Measurements from ENCODE around the gene ZNF2. TPM values are rescaled to one million over a fixed set of nuclear protein-coding genes. Genes with fewer than 3 reads are reported as not detected.

ZNF2 gene
- total RNA-seq, 3 donors from 2014 or later: 2.5 to 7.0 (median 2.9) TPM

GRCh38 chr2:95206096-95206495 is 40.5 kb downstream of the ZNF2 start:
- intact Hi-C loops (cut with DNase I, micrococcal nuclease): no loop called here
- Histone ChIP-seq H3K9me3 (peaks cover 13% of the 10 kb centered on the region), H3K4me1 (ENCODE audit: low read depth) (peaks cover 6% of the 10 kb centered on the region), H3K36me3 (ENCODE audit: low read depth) (no peaks in the 10 kb centered on the region), H3K4me3 (no peak overlapping the region)
- TF ChIP-seq CTCF (IDR thresholded peaks at IDR 0.05): no peak
- DNase-seq (no peak), ATAC-seq (no peak)

GRCh38 chr2:95207111-95207961 is 41.7 kb downstream of the ZNF2 start, which contains the start of gene ZNF892:
Gene ZNF892, plus strand, starts transcription at chr2:95207521. Its CDS starts 295 bp downstream, at chr2:95207816.
- H3K36me3 ChIP-seq (ENCODE audit: low read depth): no peaks in the 10 kb centered on the region
- peak within 1 kb of the TSS; percentile 39 for H3K4me3 ChIP-seq
- ATAC-seq (peak; percentile 99), DNase-seq (peak; percentile 93 to 95 (median 94))
- peaks cover 6% of the 10 kb centered on the region for H3K4me1 ChIP-seq (ENCODE audit: low read depth)
- H3K9me3 ChIP-seq: peaks cover 26% of the 10 kb centered on the region
- no peak for TF ChIP-seq CTCF (IDR thresholded peaks at IDR 0.05)
- intact Hi-C loops (cut with DNase I, micrococcal nuclease): no loop called here

GRCh38 chr2:95208106-95208505 is 42.5 kb downstream of the ZNF2 start:
- Histone ChIP-seq H3K4me3 (no peak overlapping the region), H3K36me3 (ENCODE audit: low read depth) (no peaks in the 10 kb centered on the region), H3K9me3 (peaks cover 34% of the 10 kb centered on the region), H3K4me1 (ENCODE audit: low read depth) (peaks cover 6% of the 10 kb centered on the region)
- ATAC-seq: no peak
- DNase-seq: no peak
- intact Hi-C loops (cut with DNase I, micrococcal nuclease): no loop called here
- no peak for TF ChIP-seq CTCF (IDR thresholded peaks at IDR 0.05)

- H3K36me3 ChIP-seq (ENCODE audit: low read depth): no peaks in the 10 kb centered on the region
- peaks cover 100% of the 10 kb centered on the region for H3K9me3 ChIP-seq
- TF ChIP-seq CTCF (IDR thresholded peaks at IDR 0.05): no peak
- intact Hi-C loops (cut with DNase I, micrococcal nuclease): no loop called here
- no peak overlapping the region for H3K4me3 ChIP-seq
- ATAC-seq: no peak
- H3K4me1 ChIP-seq (ENCODE audit: low read depth): no peaks in the 10 kb centered on the region
- DNase-seq: no peak
Observed at GRCh38 chr2:95215018-95215612, 49.5 kb downstream of the ZNF2 start.

- H3K36me3 ChIP-seq (ENCODE audit: low read depth): no peaks in the 10 kb centered on the region
- DNase-seq (no peak), ATAC-seq (no peak)
- TF ChIP-seq CTCF (IDR thresholded peaks at IDR 0.05): no peak
- H3K9me3 ChIP-seq: peaks cover 93% of the 10 kb centered on the region
- H3K4me1 ChIP-seq (ENCODE audit: low read depth): no peaks in the 10 kb centered on the region
- H3K4me3 ChIP-seq: no peak overlapping the region
- intact Hi-C loops (cut with DNase I, micrococcal nuclease): no loop called here
Observed at GRCh38 chr2:95220449-95220848, 54.8 kb downstream of the ZNF2 start.
